Skeletal muscle satellite cell (primary cell): ENCODE results near the gene ARHGEF39.
"Not testable (repeated sequence)": the region's sequence is repeated elsewhere in the genome, so short reads cannot be mapped to it uniquely, and the experiment has no call there.

Source experiments
- H3K27me3 ChIP-seq: 2 replicates; pipeline ENCODE4 v1.7.0; 2013; ENCODE audit warnings: low read length; ENCODE audit not compliant: control insufficient read depth, insufficient read depth
- H3K36me3 ChIP-seq: 2 replicates; pipeline ENCODE4 v1.7.0; 2013; ENCODE audit warnings: mild to moderate bottlenecking, control low read depth, low read length; ENCODE audit not compliant: insufficient read depth
- H3K4me1 ChIP-seq: 2 replicates; pipeline ENCODE4 v1.7.0; 2013; ENCODE audit warnings: low read length; ENCODE audit not compliant: control insufficient read depth, insufficient read depth
- H3K4me2 ChIP-seq: 2 replicates; pipeline ENCODE4 v1.7.0; 2013; ENCODE audit warnings: mild to moderate bottlenecking, low read length
- H3K4me3 ChIP-seq: 2 replicates; pipeline ENCODE4 v1.7.0; 2013; ENCODE audit warnings: low read length
- H3K9ac ChIP-seq: 2 replicates; pipeline ENCODE4 v1.7.0; 2013; ENCODE audit warnings: mild to moderate bottlenecking, low read depth, low read length, moderate library complexity
- H3K9me3 ChIP-seq: replicated peaks from 2 replicates; pipeline ENCODE4 v1.7.0; 2013; ENCODE audit warnings: mild to moderate bottlenecking, control low read depth, low read length

Gene ARHGEF39

DNA sequence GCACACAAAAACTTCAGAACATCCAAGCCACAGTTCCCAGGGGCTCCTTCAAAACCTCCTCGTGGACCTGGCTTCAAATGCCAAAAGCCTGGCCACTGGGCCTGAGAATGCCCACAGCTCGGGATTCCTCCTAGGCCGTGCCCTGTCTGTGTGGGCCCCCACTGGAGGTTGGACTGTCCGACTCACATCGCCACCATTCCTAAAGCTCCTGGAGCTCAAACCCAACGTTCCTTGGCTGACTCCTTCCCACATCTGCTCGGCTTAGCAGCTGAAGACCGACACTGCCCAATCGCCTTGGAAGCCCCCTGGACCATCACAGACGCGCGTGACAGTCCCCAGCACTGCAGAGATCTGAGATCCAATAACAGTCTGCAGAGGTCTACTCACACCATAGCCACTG, 21.9 kb downstream of the ARHGEF39 start:
- H3K36me3 ChIP-seq: no peaks in the 10 kb centered on the region
- no peak overlapping the region for H3K4me2 ChIP-seq
- H3K27me3 ChIP-seq: no peaks in the 10 kb centered on the region
- H3K4me1 ChIP-seq: peaks cover 24% of the 10 kb centered on the region
- H3K9me3 ChIP-seq: no peaks in the 10 kb centered on the region
- no peak overlapping the region for H3K4me3 ChIP-seq
- H3K9ac ChIP-seq: no peak overlapping the region

DNA sequence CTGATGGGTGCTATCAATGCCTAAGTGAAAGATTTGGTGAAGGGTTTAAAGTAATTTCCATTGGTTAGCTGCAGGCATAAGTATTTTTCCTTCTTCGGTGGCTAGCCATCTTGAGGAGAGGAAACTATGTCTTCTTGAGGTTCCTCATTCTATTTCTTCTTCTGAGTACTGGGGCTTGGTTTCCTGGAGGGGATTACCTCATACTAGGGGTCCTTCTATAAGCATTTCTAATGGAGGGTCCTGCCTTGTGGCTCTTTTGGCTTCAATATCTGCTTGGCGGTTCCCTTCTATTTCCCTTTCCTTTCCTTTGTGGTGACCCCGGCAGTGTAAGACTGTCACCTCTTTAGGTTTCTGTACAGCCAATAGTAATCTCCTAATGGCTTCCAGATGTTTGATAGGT, 23.5 kb downstream of the ARHGEF39 start:
- not testable (repeated sequence) for H3K4me3 ChIP-seq, H3K36me3 ChIP-seq, H3K27me3 ChIP-seq, H3K9me3 ChIP-seq, H3K4me2 ChIP-seq, H3K9ac ChIP-seq
- H3K4me1 ChIP-seq: peaks cover 19% of the 10 kb centered on the region

DNA sequence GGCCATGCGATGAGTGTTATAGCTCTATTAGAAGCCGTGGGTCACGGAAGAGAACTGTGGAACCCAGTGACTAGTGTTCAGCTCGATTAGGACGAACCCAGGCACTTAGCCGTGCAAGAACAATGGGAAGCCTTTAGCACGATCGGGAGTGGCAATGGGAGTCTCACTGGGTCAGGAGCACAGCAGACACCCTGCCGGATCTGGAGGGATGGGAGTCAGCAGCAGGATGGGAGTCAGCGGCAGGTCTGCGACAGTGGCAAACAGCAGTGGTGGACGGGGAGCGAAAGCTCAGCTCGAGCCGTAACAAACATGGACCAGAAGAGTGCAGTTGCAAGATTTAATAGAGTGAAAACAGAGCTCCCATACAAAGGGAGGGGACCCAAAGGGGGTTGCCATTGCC, 24.6 kb downstream of the ARHGEF39 start:
- not testable (repeated sequence) for H3K36me3 ChIP-seq, H3K9ac ChIP-seq, H3K9me3 ChIP-seq, H3K4me3 ChIP-seq, H3K27me3 ChIP-seq, H3K4me2 ChIP-seq, H3K4me1 ChIP-seq

DNA sequence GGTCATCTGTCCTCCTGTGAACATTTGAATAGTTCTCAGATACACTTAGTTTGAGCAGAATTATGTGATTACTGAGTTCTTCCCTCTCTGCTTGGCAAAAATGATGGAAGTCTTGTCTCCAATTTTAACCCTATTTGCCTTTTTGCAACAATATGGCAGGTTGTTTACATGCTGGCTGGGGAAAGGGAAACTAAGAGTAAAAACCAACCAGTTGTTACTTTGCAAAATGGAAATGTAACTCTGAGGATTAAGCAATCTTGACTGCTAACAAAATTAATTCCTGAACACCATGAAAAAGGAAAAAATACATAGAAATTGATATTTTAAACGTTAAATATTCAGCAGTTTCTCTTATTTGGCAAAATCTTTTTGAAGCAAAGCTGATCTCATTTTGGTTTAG, 25.4 kb downstream of the ARHGEF39 start:
- H3K36me3 ChIP-seq: no peaks in the 10 kb centered on the region
- H3K4me2 ChIP-seq: no peak overlapping the region
- H3K4me3 ChIP-seq: no peak overlapping the region
- H3K9me3 ChIP-seq: no peaks in the 10 kb centered on the region
- no peak overlapping the region for H3K9ac ChIP-seq
- H3K4me1 ChIP-seq: peaks cover 4% of the 10 kb centered on the region
- no peaks in the 10 kb centered on the region for H3K27me3 ChIP-seq

DNA sequence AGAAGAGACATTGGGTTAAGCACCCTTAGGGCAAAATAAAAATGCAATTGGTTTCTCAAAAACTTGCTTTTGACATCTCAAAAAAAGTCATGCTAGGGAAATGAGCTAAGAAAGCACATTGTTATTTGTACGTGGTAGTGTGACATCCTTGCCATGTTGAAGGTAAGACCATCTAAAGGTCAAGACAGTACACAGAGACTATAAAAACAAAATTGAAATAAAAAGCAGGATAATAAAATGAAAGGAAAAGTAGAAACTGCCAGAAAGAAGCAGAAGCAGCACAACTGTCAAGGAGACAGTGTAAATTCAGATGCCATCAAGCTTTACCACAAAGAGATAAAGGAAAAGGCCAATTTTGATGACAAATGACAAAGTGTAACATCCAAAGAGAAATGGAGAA, 25.8 kb downstream of the ARHGEF39 start:
- H3K36me3 ChIP-seq, H3K4me3 ChIP-seq, H3K9ac ChIP-seq, H3K9me3 ChIP-seq, H3K4me2 ChIP-seq, H3K4me1 ChIP-seq, H3K27me3 ChIP-seq: not testable (repeated sequence)

DNA sequence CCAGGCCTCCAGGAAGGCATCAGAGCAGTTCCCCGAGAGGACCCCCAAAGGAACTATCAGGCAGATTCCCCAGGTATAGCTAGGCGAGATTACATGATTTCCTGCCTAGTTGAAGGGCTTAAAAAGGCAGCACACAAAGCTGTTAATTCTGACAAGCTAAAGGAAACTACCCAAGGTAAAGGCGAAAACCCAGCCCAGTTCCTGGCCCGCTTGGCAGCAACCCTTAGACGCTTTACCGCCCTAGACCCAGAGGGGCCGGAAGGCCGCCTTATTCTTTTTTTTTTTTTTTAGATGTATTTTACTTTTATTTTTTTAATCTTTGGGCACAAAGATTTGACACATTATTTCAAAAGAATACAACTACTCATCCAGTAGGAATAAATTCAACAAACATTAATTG, 26.2 kb downstream of the ARHGEF39 start:
- not testable (repeated sequence) for H3K27me3 ChIP-seq, H3K4me1 ChIP-seq, H3K4me3 ChIP-seq, H3K4me2 ChIP-seq, H3K9ac ChIP-seq, H3K9me3 ChIP-seq, H3K36me3 ChIP-seq

DNA sequence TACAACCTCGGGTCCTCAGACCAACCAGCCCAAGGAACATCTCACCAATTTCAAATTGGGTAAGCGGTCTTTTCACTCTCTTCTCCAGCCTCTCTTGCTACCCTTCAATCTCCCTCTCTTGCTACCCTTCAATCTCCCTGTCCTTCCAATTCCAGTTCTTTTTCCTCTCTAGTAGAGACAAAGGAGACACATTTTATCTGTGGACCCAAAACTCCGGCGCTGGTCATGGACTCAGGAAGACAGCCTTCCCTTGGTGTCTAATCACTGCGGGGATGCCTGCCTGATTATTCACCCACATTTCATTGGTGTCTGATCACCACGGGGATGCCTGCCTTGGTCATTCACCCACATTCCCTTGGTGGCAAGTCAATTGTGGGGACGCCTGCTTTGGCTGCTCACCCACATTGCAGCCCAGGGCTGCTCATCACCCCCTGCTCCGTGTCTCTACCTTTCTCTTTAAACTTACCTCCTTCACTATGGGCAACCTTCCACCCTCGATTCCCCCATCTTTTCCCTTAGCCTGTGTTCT, 27.5 kb downstream of the ARHGEF39 start:
- H3K9ac ChIP-seq, H3K27me3 ChIP-seq, H3K4me1 ChIP-seq, H3K9me3 ChIP-seq, H3K4me2 ChIP-seq, H3K4me3 ChIP-seq, H3K36me3 ChIP-seq: not testable (repeated sequence)

DNA sequence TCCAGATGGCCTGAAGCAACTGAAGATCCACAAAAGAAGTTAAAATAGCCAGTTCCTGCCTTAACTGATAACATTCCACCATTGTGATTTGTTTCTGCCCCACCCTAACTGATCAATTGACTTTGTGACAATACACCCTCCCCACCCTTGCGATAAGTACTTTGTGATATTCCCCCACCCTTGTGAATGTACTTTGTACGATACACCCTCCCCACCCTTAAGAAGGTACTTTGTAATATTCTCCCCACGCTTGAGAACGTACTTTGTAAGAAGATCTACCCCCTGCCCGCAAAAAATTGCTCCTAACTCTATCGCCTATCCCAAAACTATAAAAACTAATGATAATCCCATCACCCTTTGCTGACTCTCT, 28.1 kb downstream of the ARHGEF39 start:
- H3K36me3 ChIP-seq, H3K27me3 ChIP-seq, H3K4me1 ChIP-seq, H3K9me3 ChIP-seq, H3K4me3 ChIP-seq, H3K9ac ChIP-seq, H3K4me2 ChIP-seq: not testable (repeated sequence)

DNA sequence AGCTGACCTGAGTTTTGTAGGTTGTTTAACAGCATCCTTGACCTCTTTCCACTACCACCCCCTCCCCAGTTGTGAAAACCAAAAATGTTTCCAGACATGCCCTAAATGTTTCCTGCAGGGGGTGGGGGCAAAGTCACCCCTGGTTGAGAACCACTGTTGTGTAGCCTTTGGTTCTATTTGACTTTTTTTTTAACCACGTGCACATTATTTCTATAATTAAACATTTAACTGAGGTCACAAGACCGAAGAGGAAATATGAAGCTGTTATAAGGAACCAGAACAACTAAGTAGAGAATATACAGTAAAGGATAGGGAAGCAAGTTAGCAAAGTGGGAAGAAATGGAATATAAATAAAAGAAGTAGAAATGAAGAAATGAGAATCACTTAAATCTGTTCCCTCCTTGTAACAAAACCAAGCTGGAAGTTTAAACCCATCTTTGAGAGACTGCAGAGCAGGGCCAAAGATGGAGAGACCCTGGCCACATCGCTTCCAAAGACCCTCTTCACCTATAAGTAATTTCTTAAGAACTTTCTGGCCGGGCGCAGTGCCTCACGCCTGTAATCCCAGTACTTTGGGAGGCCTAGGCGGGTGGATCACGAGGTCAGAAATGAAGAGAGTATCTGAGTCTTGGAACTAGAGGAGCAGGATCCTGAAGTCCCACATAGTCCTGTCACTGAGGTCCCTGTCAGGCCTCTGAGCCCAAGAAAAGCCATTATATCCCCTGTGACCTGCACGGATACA, 28.7 kb downstream of the ARHGEF39 start:
- no peaks in the 10 kb centered on the region for H3K27me3 ChIP-seq
- H3K4me1 ChIP-seq: no peaks in the 10 kb centered on the region
- no peak overlapping the region for H3K4me3 ChIP-seq
- H3K36me3 ChIP-seq: no peaks in the 10 kb centered on the region
- H3K9ac ChIP-seq: no peak overlapping the region
- H3K4me2 ChIP-seq: no peak overlapping the region
- H3K9me3 ChIP-seq: no peaks in the 10 kb centered on the region

DNA sequence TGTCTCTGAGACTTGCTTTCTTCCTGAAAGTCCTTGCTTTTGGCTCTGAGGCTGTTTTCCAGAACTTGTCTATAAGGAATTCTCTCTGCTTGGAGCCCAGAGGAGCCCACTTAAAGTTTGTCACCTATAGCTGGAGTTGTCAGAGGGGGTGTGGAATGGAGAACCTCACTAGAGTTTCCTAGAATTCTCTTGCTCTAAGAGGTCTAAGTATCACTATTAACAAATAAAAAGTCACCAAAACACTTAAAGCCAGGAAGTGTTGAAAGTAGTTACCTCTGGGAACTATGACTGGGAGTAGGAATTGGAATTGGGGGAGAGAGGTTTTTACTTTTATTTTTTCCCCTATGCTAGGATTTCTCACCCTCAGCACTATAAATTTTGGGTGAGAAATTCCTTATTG, 29.3 kb downstream of the ARHGEF39 start:
- H3K4me2 ChIP-seq: no peak overlapping the region
- no peak overlapping the region for H3K9ac ChIP-seq
- H3K36me3 ChIP-seq: no peaks in the 10 kb centered on the region
- no peak overlapping the region for H3K4me3 ChIP-seq
- no peaks in the 10 kb centered on the region for H3K4me1 ChIP-seq
- H3K27me3 ChIP-seq: no peaks in the 10 kb centered on the region
- no peaks in the 10 kb centered on the region for H3K9me3 ChIP-seq

DNA sequence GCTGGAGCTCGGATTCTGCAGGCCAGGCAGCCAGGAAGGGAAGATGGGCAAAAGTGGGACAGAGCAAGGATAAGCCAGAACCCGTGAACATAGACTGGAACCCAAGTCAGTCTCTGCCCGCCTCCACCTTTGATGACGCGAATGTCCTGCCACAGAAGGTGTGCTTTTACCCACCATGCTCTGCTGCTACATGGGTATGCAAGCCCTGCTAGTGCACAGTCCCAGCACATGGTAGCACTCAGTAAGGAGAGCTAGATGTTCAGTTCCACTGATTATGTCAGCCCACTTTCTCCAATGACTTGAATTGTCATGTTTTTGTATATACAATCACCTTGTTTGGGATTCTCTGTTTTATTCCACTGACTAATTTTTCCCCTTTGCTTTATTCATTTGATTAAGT, 35.4 kb downstream of the ARHGEF39 start:
- Histone ChIP-seq H3K4me1 (no peaks in the 10 kb centered on the region), H3K4me3 (no peak overlapping the region), H3K9me3 (no peaks in the 10 kb centered on the region), H3K36me3 (no peaks in the 10 kb centered on the region), H3K4me2 (no peak overlapping the region), H3K9ac (no peak overlapping the region), H3K27me3 (no peaks in the 10 kb centered on the region)

DNA sequence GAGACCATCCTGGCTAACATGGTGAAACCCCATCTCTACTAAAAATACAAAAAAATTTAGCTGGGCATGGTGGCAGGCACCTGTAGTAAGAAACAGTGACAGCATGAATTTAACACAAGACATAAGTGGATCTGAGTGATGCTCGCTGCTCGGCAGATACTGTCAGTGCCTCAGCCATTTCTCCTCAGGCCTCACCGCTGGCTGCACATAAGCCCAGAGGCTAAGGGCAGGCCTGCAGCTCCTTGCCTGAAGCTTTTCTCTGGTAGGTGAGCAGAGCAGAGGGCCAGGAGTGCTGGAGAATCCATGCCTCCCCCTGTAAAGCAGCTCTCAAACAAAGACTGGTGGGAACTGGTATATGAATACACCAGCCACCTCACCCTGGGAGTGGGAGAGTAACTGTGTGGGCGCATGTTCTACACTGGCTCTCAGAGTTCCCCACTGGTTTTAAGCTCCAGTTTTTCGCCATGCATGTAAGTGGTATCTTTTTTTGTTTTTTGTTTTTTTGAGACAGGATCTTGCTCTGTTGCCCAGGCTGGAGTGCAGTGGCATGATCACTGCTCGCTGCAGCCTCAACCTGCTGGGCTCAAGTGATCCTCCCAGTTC, 36.5 kb downstream of the ARHGEF39 start:
- no peak overlapping the region for H3K4me3 ChIP-seq
- no peaks in the 10 kb centered on the region for H3K36me3 ChIP-seq
- no peak overlapping the region for H3K9ac ChIP-seq
- no peaks in the 10 kb centered on the region for H3K27me3 ChIP-seq
- H3K4me2 ChIP-seq: no peak overlapping the region
- no peaks in the 10 kb centered on the region for H3K9me3 ChIP-seq
- no peaks in the 10 kb centered on the region for H3K4me1 ChIP-seq
